Progenitor cell of endocrine pancreas (in vitro differentiated cells): ENCODE measurements around the gene KIAA1328. TPM values are rescaled to one million over a fixed set of nuclear protein-coding genes. Genes with fewer than 3 reads are reported as not detected.
A peak's percentile ranks its signal among the peaks of the same experiment; 100 is the strongest.

Experiments used
- DNase-seq: peaks from one replicate; pipeline ENCODE4 v3.0.0; 2021; ENCODE audit warnings: low spot score; ENCODE audit not compliant: unreplicated experiment
- H3K27ac Mint-ChIP-seq: 2 replicates; pipeline ENCODE4 v1.8.0; 2021; ENCODE audit warnings: mild to moderate bottlenecking, moderate library complexity, mixed read lengths
- H3K27me3 Mint-ChIP-seq: 2 replicates; pipeline ENCODE4 v1.8.0; 2021; ENCODE audit warnings: mixed read lengths
- H3K36me3 Mint-ChIP-seq: 2 replicates; pipeline ENCODE4 v1.8.0; 2022; ENCODE audit warnings: mixed read lengths; ENCODE audit not compliant: insufficient read depth
- H3K4me1 Mint-ChIP-seq: 2 replicates; pipeline ENCODE4 v1.8.0; 2021; ENCODE audit warnings: low read depth, mixed read lengths
- H3K4me3 Mint-ChIP-seq: 2 replicates; pipeline ENCODE4 v1.8.0; 2021; ENCODE audit warnings: low read depth, mild to moderate bottlenecking, moderate library complexity, mixed read lengths
- H3K9me3 Mint-ChIP-seq: 2 replicates; pipeline ENCODE4 v1.8.0; 2021; ENCODE audit warnings: low read depth, mixed read lengths
- total RNA-seq: library from RNA; stranded (reverse); gene quantifications from 2 replicates; pipeline ENCODE4 v1.2.1, GENCODE V29; 2021
- TF ChIP-seq, protein P1 (sequence below): fragments of 200-600 bp; sonication (generic); IDR thresholded peaks from one replicate; pipeline ENCODE4 v1.5.0; 2021; ENCODE audit warnings: antibody characterized with exemption, mild to moderate bottlenecking; ENCODE audit not compliant: unreplicated experiment

KIAA1328 gene
- total RNA-seq, 1 donor from 2014 or later: 12.4 TPM

DNA sequence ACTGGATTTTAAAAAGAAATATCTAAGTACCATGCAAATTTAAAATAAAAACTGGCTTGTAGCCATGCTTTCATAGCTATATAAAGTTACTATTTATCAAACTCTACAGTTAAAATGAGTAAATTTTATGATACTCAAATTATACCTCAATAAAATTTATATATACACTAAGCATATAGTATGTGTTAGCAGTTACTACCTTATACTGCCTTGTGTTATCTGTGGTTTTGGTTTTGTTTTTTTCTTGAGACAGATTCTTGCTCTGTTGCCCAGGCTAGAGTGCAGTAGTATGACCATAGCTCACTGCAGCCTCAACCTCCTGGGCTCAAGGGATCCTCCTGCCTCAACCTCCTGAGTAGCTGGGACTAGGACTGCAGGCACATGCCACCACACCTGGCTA, 342.1 kb downstream of the KIAA1328 start:
- no peaks in the 10 kb centered on the region for H3K27me3 Mint-ChIP-seq
- no peak for DNase-seq
- TF ChIP-seq, protein P1, sequence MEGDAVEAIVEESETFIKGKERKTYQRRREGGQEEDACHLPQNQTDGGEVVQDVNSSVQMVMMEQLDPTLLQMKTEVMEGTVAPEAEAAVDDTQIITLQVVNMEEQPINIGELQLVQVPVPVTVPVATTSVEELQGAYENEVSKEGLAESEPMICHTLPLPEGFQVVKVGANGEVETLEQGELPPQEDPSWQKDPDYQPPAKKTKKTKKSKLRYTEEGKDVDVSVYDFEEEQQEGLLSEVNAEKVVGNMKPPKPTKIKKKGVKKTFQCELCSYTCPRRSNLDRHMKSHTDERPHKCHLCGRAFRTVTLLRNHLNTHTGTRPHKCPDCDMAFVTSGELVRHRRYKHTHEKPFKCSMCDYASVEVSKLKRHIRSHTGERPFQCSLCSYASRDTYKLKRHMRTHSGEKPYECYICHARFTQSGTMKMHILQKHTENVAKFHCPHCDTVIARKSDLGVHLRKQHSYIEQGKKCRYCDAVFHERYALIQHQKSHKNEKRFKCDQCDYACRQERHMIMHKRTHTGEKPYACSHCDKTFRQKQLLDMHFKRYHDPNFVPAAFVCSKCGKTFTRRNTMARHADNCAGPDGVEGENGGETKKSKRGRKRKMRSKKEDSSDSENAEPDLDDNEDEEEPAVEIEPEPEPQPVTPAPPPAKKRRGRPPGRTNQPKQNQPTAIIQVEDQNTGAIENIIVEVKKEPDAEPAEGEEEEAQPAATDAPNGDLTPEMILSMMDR: no peak
- H3K9me3 Mint-ChIP-seq: no peaks in the 10 kb centered on the region
- H3K4me1 Mint-ChIP-seq: peaks cover 10% of the 10 kb centered on the region
- H3K27ac Mint-ChIP-seq: no peak overlapping the region
- H3K36me3 Mint-ChIP-seq: peaks cover 1% of the 10 kb centered on the region
- no peak overlapping the region for H3K4me3 Mint-ChIP-seq

DNA sequence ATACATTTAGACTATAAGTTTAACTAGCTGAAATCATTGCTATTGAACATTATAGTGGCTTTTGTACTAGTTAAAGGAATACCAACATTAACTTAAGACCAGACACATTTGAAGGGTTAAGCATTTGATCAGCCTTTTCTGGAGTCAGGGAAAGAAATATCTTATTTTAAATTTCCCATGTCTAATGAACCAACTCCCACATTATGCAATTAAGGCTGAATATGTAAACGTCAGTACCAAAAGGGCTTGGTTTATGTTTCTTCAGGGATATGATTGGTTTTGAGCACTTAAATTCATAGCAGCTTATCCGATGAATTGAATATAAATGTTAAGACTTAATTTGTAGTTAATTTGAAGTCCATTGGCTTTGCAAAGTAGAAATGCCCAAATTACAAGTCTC, 344.5 kb downstream of the KIAA1328 start:
- Mint-ChIP-seq H3K9me3 (no peaks in the 10 kb centered on the region), H3K27ac (no peak overlapping the region)

DNA sequence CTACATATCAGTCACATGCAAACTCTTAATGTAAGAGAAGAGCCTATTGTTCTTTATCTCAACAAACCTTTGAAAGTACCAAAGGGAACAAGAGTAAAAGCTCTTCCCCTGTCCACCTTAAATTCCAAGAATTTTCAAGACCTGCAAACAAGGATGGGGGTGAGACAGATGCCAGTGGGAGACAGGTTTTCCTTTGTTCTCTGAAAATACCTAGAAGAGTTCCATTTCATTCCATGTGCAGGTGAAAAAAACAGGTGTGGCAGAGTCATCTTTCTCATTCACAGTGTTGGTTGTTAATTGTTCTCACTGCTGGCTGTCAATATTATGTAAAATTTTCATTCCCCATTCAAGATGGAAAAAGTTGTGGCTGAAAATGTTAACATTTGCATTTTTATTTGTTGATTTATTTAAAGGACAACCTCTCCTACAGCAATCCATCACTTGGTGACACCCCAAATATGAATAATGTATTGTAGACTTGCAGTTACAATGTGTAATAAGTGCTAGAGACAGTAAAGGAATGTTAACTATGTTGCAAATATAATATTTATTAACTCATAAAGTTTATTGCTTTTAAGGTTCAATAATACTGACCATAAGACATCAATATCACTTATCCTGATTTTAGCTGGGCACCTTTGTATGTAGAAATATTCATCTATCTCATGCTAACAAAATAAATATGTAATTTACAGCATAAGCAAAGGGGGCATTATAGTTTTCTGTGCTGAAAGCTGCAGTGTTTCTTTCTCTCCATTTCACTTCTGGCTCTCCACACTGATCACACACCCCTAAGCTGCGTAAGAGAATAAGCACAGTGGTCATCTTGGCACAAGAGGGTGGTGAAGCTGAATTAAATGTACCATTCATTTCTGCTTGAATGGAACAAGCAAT, 347.0 kb downstream of the KIAA1328 start:
- peak overlapping the region; percentile 60 for H3K27ac Mint-ChIP-seq

More for the DNA sequence above, 344.5 kb downstream of the KIAA1328 start:
- Mint-ChIP-seq H3K4me3 (no peak overlapping the region), H3K36me3 (peaks cover 1% of the 10 kb centered on the region), H3K4me1 (peaks cover 23% of the 10 kb centered on the region), H3K27me3 (no peaks in the 10 kb centered on the region)
- TF ChIP-seq, protein P1: no peak
- DNase-seq: no peak

DNA sequence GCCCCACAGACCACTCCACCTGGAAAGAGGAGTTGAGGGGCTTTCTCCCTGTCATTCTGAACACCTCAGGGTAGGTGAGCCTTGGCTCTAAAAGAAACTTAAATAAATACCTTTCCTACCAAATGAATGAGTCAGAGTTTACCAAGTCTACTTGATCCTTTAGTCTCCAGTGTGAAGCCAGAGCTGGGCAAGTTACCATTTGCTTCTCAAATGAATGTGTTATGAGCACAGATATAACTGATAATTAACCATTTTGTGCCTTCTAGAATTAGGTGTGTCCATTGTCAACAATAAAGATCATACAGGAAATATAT, 347.7 kb downstream of the KIAA1328 start:
- no peaks in the 10 kb centered on the region for H3K27me3 Mint-ChIP-seq
- peaks cover 30% of the 10 kb centered on the region for H3K4me1 Mint-ChIP-seq
- H3K27ac Mint-ChIP-seq: no peak overlapping the region
- DNase-seq: no peak
- H3K9me3 Mint-ChIP-seq: no peaks in the 10 kb centered on the region
- TF ChIP-seq, protein P1: no peak
- no peak overlapping the region for H3K4me3 Mint-ChIP-seq
- peaks cover 1% of the 10 kb centered on the region for H3K36me3 Mint-ChIP-seq

More for the DNA sequence above, 347.0 kb downstream of the KIAA1328 start:
- peaks cover 30% of the 10 kb centered on the region for H3K4me1 Mint-ChIP-seq
- H3K36me3 Mint-ChIP-seq: peaks cover 1% of the 10 kb centered on the region
- H3K27me3 Mint-ChIP-seq: no peaks in the 10 kb centered on the region
- no peak overlapping the region for H3K4me3 Mint-ChIP-seq
- DNase-seq: no peak
- TF ChIP-seq, protein P1: no peak
- no peaks in the 10 kb centered on the region for H3K9me3 Mint-ChIP-seq

DNA sequence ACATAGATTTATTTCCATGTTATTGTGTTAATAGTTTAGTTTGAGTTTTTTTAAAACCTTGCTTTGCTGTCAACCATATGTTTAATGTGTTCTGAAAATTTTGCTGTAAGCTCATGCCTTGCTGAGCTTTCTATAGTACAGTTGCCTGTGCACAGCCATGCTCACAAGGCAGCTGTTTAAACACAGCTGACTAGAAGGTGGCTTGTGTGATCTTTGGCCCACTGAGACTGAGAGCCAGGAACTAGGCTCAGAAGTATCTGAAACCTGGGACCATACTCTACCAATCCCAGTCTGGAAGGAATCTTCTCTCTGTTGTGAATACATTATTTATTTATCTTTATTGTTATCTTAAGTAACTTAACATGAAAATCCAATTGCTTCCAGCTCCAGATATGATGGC, 350.5 kb downstream of the KIAA1328 start:
- Mint-ChIP-seq H3K36me3 (no peaks in the 10 kb centered on the region), H3K9me3 (no peaks in the 10 kb centered on the region), H3K4me1 (peaks cover 34% of the 10 kb centered on the region), H3K27ac (no peak overlapping the region), H3K27me3 (no peaks in the 10 kb centered on the region), H3K4me3 (no peak overlapping the region)
- TF ChIP-seq, protein P1: no peak
- DNase-seq: no peak
